Neural cell (in vitro differentiated cells): Measurements from ENCODE around the gene KDM2A. TPM values are rescaled to one million over a fixed set of nuclear protein-coding genes. Genes with fewer than 3 reads are reported as not detected.

Experiments used
- H2AFZ ChIP-seq: fragments of 200-600, 300-800 bp; sonication (generic), shearing (Covaris generic); 2 replicates; pipeline ENCODE4 v1.6.0; 2014; ENCODE audit warnings: low read depth, mild to moderate bottlenecking, antibody characterized with exemption, low read length, moderate library complexity
- H3F3A ChIP-seq: fragments of 200-600 bp; shearing (Covaris generic); 2 replicates; pipeline ENCODE4 v1.6.1; 2016; ENCODE audit warnings: mild to moderate bottlenecking, moderate library complexity, mixed read lengths, antibody characterized with exemption, low read length; ENCODE audit not compliant: insufficient read depth, poor library complexity, severe bottlenecking
- H3K27ac ChIP-seq: fragments of 200-600, 300-800 bp; sonication (generic), shearing (Covaris generic); 2 replicates; pipeline ENCODE4 v1.5.1; 2014; ENCODE audit warnings: mild to moderate bottlenecking, low read length, moderate library complexity
- H3K27me3 ChIP-seq: fragments of 300-800, 200-600 bp; sonication (generic), shearing (Covaris generic); 2 replicates; pipeline ENCODE4 v1.6.0; 2014; ENCODE audit warnings: mild to moderate bottlenecking, low read depth, low read length, moderate library complexity; ENCODE audit not compliant: insufficient read depth
- H3K36me3 ChIP-seq: fragments of 300-800, 200-600 bp; sonication (generic), shearing (Covaris generic); 2 replicates; pipeline ENCODE4 v1.5.1; 2014; ENCODE audit warnings: mild to moderate bottlenecking, antibody characterized with exemption, low read length, moderate library complexity; ENCODE audit not compliant: insufficient read depth
- H3K4me2 ChIP-seq: fragments of 300-800, 200-600 bp; sonication (generic), shearing (Covaris generic); 2 replicates; pipeline ENCODE4 v1.6.0; 2014; ENCODE audit warnings: mild to moderate bottlenecking, low read length
- H3K4me3 ChIP-seq: fragments of 300-800, 200-600 bp; sonication (generic), shearing (Covaris generic); 2 replicates; pipeline ENCODE4 v1.5.1; 2014; ENCODE audit warnings: mild to moderate bottlenecking, low read length, moderate library complexity
- H3K79me2 ChIP-seq: fragments of 200-600 bp; shearing (Covaris generic); replicated peaks from 2 replicates; pipeline ENCODE4 v1.6.0; 2014; ENCODE audit warnings: mild to moderate bottlenecking, low read length, moderate library complexity; ENCODE audit not compliant: insufficient read depth
- H3K9ac ChIP-seq: fragments of 300-800, 200-600 bp; sonication (generic), shearing (Covaris generic); 2 replicates; pipeline ENCODE4 v1.6.1; 2016; ENCODE audit warnings: mild to moderate bottlenecking, low read length, mixed read lengths
- H3K9me2 ChIP-seq: fragments of 200-600 bp; shearing (Covaris generic); 2 replicates; pipeline ENCODE4 v1.6.1; 2016; ENCODE audit warnings: mild to moderate bottlenecking, low read length, mixed read lengths; ENCODE audit not compliant: insufficient read depth
- H3K9me3 ChIP-seq: fragments of 200-600, 300-800 bp; sonication (generic), shearing (Covaris generic); 2 replicates; pipeline ENCODE4 v1.6.1; 2016; ENCODE audit warnings: mild to moderate bottlenecking, mixed run types, low read length, moderate library complexity, mixed read lengths
- H4K20me1 ChIP-seq: fragments of 200-600 bp; shearing (Covaris generic); 2 replicates; pipeline ENCODE4 v1.6.1; 2016; ENCODE audit warnings: mild to moderate bottlenecking, mixed run types; ENCODE audit not compliant: insufficient read depth
- CTCF ChIP-seq: fragments of 450-650 bp; IDR thresholded peaks from 2 replicates; pipeline ENCODE4 v1.5.1; 2014; ENCODE audit warnings: antibody characterized with exemption, mild to moderate bottlenecking, moderate library complexity; ENCODE audit not compliant: poor library complexity, severe bottlenecking
- EP300 ChIP-seq: fragments of 450-650 bp; conservative IDR thresholded peaks from 2 replicates; pipeline ENCODE4 v1.6.1; 2014; ENCODE audit warnings: antibody characterized with exemption, mild to moderate bottlenecking, moderate library complexity; ENCODE audit not compliant: poor library complexity, severe bottlenecking
- EZH2 ChIP-seq: fragments of 200-600, 300-800 bp; shearing (Covaris generic), sonication (generic); IDR thresholded peaks from 2 replicates; pipeline ENCODE4 v1.6.1; 2014; ENCODE audit warnings: antibody characterized with exemption, low read length, borderline replicate concordance, mild to moderate bottlenecking; ENCODE audit not compliant: insufficient read depth, poor library complexity, severe bottlenecking
- MXI1 ChIP-seq: fragments of 450-650 bp; conservative IDR thresholded peaks from 2 replicates; pipeline ENCODE4 v1.6.1; 2014; ENCODE audit warnings: antibody characterized with exemption, mild to moderate bottlenecking; ENCODE audit not compliant: poor library complexity, severe bottlenecking
- POLR2AphosphoS5 ChIP-seq: IDR thresholded peaks from 2 replicates; pipeline ENCODE4 v1.6.1; 2012
- RAD21 ChIP-seq: fragments of 450-650 bp; conservative IDR thresholded peaks from 2 replicates; pipeline ENCODE4 v1.6.1; 2014; ENCODE audit warnings: antibody characterized with exemption, mild to moderate bottlenecking, moderate library complexity
- REST ChIP-seq: IDR thresholded peaks from 2 replicates; pipeline ENCODE4 v1.6.1; 2012; ENCODE audit warnings: borderline replicate concordance
- SMC3 ChIP-seq: fragments of 450-650 bp; conservative IDR thresholded peaks from 2 replicates; pipeline ENCODE4 v1.6.1; 2014; ENCODE audit warnings: antibody characterized with exemption, mild to moderate bottlenecking, moderate library complexity; ENCODE audit not compliant: poor library complexity
- TAF1 ChIP-seq: IDR thresholded peaks from 2 replicates; pipeline ENCODE4 v1.6.1; 2012; ENCODE audit warnings: low read depth
- polyA plus RNA-seq: library from polyadenylated mRNA; depleted of rRNA; stranded (reverse); fragments of >200 nt; gene quantifications from 2 replicates; pipeline ENCODE4 v1.2.3, GENCODE V29; 2014

KDM2A gene
- polyA plus RNA-seq, 1 donor from 2014 or later = 12.4 TPM

GRCh38 chr11:67303132-67303834 is 184.2 kb downstream of the KDM2A start, which contains the start of gene SSH3:
TSS of gene SSH3 (plus strand) at chr11:67303530. CDS start at chr11:67303626, 96 bp downstream.
- H3K4me3 ChIP-seq = no peak within 1 kb of the TSS
- H4K20me1 ChIP-seq = no peaks in the 10 kb centered on the region
- H3K9ac ChIP-seq = no peak within 1 kb of the TSS
- no peaks in the 10 kb centered on the region for H3K9me3 ChIP-seq
- no peaks in the 10 kb centered on the region for H3K9me2 ChIP-seq
- H3K36me3 ChIP-seq = no peaks in the 10 kb centered on the region
- no peak within 1 kb of the TSS for H2AFZ ChIP-seq
- TF ChIP-seq EP300 (no peak), TAF1 (no peak)
- H3K4me2 ChIP-seq = no peak within 1 kb of the TSS
- H3K27ac ChIP-seq = no peak within 1 kb of the TSS
- no peaks in the 10 kb centered on the region for H3F3A ChIP-seq
- H3K27me3 ChIP-seq = peaks cover 17% of the 10 kb centered on the region
- H3K79me2 ChIP-seq = no peaks in the 10 kb centered on the region

GRCh38 chr11:67303835-67304411 is 184.9 kb downstream of the KDM2A start:
- Histone ChIP-seq H3K27me3 (peaks cover 17% of the 10 kb centered on the region), H3K9ac (no peak overlapping the region), H2AFZ (no peak overlapping the region), H3K4me3 (no peak overlapping the region), H4K20me1 (no peaks in the 10 kb centered on the region), H3K4me2 (no peak overlapping the region), H3F3A (no peaks in the 10 kb centered on the region), H3K36me3 (no peaks in the 10 kb centered on the region), H3K79me2 (no peaks in the 10 kb centered on the region), H3K27ac (no peak overlapping the region), H3K9me2 (no peaks in the 10 kb centered on the region), H3K9me3 (no peaks in the 10 kb centered on the region)
- TF ChIP-seq TAF1 = no peak
- TF ChIP-seq SMC3 = no peak
- TF ChIP-seq RAD21 = no peak
- no peak for TF ChIP-seq CTCF
- no peak for TF ChIP-seq REST
- TF ChIP-seq EZH2 = no peak
- no peak for TF ChIP-seq POLR2AphosphoS5
- TF ChIP-seq MXI1 = no peak
- no peak for TF ChIP-seq EP300
